DND-41 (cell line): ENCODE measurements around the gene CRAMP1.

Experiments
- ATAC-seq: fragments of 200-7000 bp; cut with Tn5 transposase; 3 replicates; pipeline ENCODE4 v1.9.1; 2021; ENCODE audit warnings: low read depth; ENCODE audit not compliant: insufficient read depth
- DNase-seq: peaks from one replicate; pipeline ENCODE4 v3.0.0-alpha.2; 2020
- H2AFZ ChIP-seq: 2 replicates; pipeline ENCODE4 v1.6.0; 2012; ENCODE audit warnings: low read depth, low read length
- H3K27ac ChIP-seq: 2 replicates; pipeline ENCODE4 v1.5.1; 2012; ENCODE audit warnings: low read length, inconsistent platforms
- H3K27me3 ChIP-seq: fragments of 200-600 bp; sonication (generic); 2 replicates; pipeline ENCODE4 v1.6.0; 2012; ENCODE audit warnings: low read length, mild to moderate bottlenecking, inconsistent platforms; ENCODE audit not compliant: insufficient read depth, poor library complexity
- H3K36me3 ChIP-seq: 2 replicates; pipeline ENCODE4 v1.5.1; 2012; ENCODE audit warnings: low read length, inconsistent platforms; ENCODE audit not compliant: insufficient read depth
- H3K4me1 ChIP-seq: 2 replicates; pipeline ENCODE4 v1.5.1; 2012; ENCODE audit warnings: mild to moderate bottlenecking, low read length; ENCODE audit not compliant: insufficient read depth
- H3K4me2 ChIP-seq: 2 replicates; pipeline ENCODE4 v1.6.0; 2012; ENCODE audit warnings: mild to moderate bottlenecking, moderate library complexity, low read length, inconsistent platforms; ENCODE audit not compliant: insufficient read depth
- H3K4me3 ChIP-seq, 2 experiments: fragments of 200-600 bp in 1 of 2; shearing (Covaris generic) in 1 of 2; 2 replicates each; pipeline ENCODE4 v1.5.1; 2012 to 2016; ENCODE audit warnings: inconsistent platforms in 2 of 2, low read length in 2 of 2, mild to moderate bottlenecking in 2 of 2, low read depth in 1 of 2, moderate library complexity in 1 of 2
- H3K79me2 ChIP-seq: 2 replicates; pipeline ENCODE4 v1.6.0; 2012; ENCODE audit warnings: low read length, inconsistent platforms; ENCODE audit not compliant: insufficient read depth
- H3K9ac ChIP-seq: 2 replicates; pipeline ENCODE4 v1.6.0; 2012; ENCODE audit warnings: low read depth, mild to moderate bottlenecking, inconsistent platforms, low read length, moderate library complexity
- H3K9me3 ChIP-seq: 2 replicates; pipeline ENCODE4 v1.5.1; 2012; ENCODE audit warnings: low read length, moderate library complexity, mild to moderate bottlenecking, inconsistent platforms; ENCODE audit not compliant: insufficient read depth, severe bottlenecking
- H4K20me1 ChIP-seq: 2 replicates; pipeline ENCODE4 v1.6.0; 2012; ENCODE audit warnings: low read length; ENCODE audit not compliant: insufficient read depth
- EZH2 ChIP-seq: IDR thresholded peaks from 3 replicates; pipeline ENCODE4 v1.6.1; 2012; ENCODE audit warnings: borderline replicate concordance, low read depth, mild to moderate bottlenecking, moderate library complexity, low read length, inconsistent platforms; ENCODE audit not compliant: severe bottlenecking
- TF ChIP-seq, protein P1 (sequence below): IDR thresholded peaks from 2 replicates; pipeline ENCODE4 v1.5.1; 2012; ENCODE audit warnings: borderline replicate concordance, low read length, moderate library complexity, mild to moderate bottlenecking; ENCODE audit not compliant: poor library complexity, severe bottlenecking; ENCODE audit errors: extremely low read depth

The CRAMP1 gene

GRCh38 chr16:1626776-1627175 is 14.6 kb downstream of the CRAMP1 start:
- no peak for TF ChIP-seq EZH2
- TF ChIP-seq, protein P1, sequence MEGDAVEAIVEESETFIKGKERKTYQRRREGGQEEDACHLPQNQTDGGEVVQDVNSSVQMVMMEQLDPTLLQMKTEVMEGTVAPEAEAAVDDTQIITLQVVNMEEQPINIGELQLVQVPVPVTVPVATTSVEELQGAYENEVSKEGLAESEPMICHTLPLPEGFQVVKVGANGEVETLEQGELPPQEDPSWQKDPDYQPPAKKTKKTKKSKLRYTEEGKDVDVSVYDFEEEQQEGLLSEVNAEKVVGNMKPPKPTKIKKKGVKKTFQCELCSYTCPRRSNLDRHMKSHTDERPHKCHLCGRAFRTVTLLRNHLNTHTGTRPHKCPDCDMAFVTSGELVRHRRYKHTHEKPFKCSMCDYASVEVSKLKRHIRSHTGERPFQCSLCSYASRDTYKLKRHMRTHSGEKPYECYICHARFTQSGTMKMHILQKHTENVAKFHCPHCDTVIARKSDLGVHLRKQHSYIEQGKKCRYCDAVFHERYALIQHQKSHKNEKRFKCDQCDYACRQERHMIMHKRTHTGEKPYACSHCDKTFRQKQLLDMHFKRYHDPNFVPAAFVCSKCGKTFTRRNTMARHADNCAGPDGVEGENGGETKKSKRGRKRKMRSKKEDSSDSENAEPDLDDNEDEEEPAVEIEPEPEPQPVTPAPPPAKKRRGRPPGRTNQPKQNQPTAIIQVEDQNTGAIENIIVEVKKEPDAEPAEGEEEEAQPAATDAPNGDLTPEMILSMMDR = no peak
- no peaks in the 10 kb centered on the region for H3K27me3 ChIP-seq
- DNase-seq = no peak
- H3K36me3 ChIP-seq = peaks cover 81% of the 10 kb centered on the region
- H3K4me1 ChIP-seq = no peaks in the 10 kb centered on the region
- no peak overlapping the region for H3K4me3 ChIP-seq
- peaks cover 54% of the 10 kb centered on the region for H4K20me1 ChIP-seq
- no peak for ATAC-seq
- H3K79me2 ChIP-seq = peaks cover 96% of the 10 kb centered on the region
- no peaks in the 10 kb centered on the region for H3K9me3 ChIP-seq
- H3K9ac ChIP-seq = no peak overlapping the region
- H3K27ac ChIP-seq = no peak overlapping the region
- H3K4me2 ChIP-seq = no peak overlapping the region
- no peak overlapping the region for H2AFZ ChIP-seq

DNA sequence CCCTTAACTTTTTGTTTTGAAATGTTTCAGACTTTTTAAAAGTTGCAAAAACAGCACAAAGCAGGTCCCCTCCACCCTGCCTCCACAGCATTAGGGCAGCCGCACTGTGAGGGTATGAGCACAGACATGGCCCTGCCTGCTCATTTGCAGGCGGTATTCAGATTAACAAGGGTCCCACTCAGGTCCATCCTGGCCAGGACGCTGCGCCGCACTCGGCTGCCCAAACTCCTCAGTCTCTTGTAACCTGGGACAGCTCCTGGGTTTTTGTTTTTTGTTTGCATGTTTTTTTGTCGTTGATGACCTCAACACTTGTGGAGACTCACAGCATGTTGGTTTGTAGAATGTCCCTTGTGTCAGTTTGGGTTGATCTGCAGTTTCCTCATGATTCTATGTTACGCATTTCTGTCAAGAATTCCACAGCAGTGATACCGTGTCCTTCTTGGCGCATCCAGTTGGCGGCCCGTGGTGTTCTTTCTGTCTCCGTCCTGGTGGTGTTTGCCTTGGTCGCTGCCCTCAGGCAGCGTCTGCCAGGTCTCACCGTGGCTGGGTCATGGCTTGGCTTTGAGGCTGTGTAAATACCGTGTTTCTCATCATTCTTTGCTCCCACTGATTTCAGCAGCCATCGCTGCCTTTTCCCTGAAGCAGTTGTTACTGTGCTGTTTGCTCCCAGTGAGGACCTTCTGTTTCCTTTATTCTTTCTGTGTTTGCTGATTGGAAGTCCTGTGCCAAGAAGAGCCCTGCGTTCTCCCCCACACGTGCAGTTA is 18.5 kb downstream of the CRAMP1 start:
- no peak for DNase-seq
- H3K27ac ChIP-seq = no peak overlapping the region
- TF ChIP-seq EZH2 = no peak
- TF ChIP-seq, protein P1 = no peak
- no peak overlapping the region for H3K4me3 ChIP-seq
- H3K27me3 ChIP-seq = no peaks in the 10 kb centered on the region
- no peak overlapping the region for H2AFZ ChIP-seq
- no peak overlapping the region for H3K4me2 ChIP-seq
- H4K20me1 ChIP-seq = peaks cover 62% of the 10 kb centered on the region
- peaks cover 93% of the 10 kb centered on the region for H3K79me2 ChIP-seq
- no peaks in the 10 kb centered on the region for H3K4me1 ChIP-seq
- no peak overlapping the region for H3K9ac ChIP-seq
- H3K9me3 ChIP-seq = no peaks in the 10 kb centered on the region
- peaks cover 92% of the 10 kb centered on the region for H3K36me3 ChIP-seq
- no peak for ATAC-seq

DNA sequence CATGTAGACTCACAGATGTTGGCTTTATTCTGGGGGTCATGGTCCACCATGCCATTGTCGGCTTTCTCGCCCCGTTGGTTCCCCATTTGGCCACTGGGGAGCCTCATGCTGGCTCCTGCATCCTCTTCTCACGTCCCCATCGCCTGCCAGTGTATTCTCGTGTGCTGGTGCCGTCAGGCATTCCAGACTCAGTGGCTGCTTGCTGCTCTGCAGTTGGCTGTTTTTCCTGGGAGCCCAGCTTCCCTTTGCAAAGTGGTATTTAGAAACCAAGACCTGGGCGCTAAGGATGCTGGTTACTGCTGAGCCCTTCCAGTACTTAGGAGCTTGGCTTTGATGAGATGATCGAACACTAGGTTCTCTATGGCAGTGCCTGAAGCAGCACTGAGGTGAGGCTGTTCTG is 19.1 kb downstream of the CRAMP1 start:
- Histone ChIP-seq H2AFZ (no peak overlapping the region), H3K4me1 (no peaks in the 10 kb centered on the region), H4K20me1 (peaks cover 57% of the 10 kb centered on the region), H3K79me2 (peaks cover 89% of the 10 kb centered on the region), H3K9me3 (no peaks in the 10 kb centered on the region), H3K4me2 (no peak overlapping the region), H3K27me3 (no peaks in the 10 kb centered on the region), H3K27ac (no peak overlapping the region), H3K4me3 (no peak overlapping the region), H3K9ac (no peak overlapping the region), H3K36me3 (peaks cover 86% of the 10 kb centered on the region)
- TF ChIP-seq, protein P1 = no peak
- TF ChIP-seq EZH2 = no peak
- DNase-seq = no peak
- ATAC-seq = no peak
